NCI-H524 (cell line): Measurements from ENCODE around the gene NPY5R.
A peak's percentile ranks its signal among the peaks of the same experiment; 100 is the strongest.

Experiments
- DNase-seq, 2 experiments: peaks; one replicate each; lab custom pipeline; 2025; lab: John Stamatoyannopoulos, UW

NPY5R gene

DNA sequence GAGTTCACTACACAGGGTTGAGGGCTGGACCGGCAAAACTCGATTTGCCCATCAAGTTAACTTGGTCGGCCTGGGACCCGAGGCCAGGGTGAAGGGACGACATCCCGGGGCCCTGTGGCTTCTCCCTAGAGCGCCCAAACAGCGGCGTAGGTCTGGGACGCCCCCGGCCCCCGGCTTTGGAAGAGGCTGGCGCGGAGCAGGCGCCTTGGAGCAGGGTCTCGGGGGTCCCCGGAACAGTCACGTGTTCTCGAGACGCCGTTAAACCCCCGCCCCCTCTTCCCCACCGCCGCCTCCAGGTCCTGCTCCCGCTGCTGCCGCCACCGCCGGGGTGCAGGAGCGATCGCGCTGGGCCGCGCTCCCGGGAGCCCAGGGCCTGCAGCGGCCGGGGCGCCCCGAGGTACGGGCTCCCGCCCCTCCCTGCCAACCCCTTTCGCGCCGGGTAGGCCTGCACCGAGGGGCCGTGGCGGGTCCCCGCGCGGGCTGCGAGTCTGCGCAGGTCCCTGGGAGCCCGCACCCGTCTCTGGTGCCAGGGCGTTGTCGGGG lies at the start of gene NPY5R:
TSS of gene NPY5R (plus strand) at position 289 of the 543 bp plus-strand sequence. CDS start 6,382 bp downstream, outside the sequence.
- no peak for DNase-seq

GRCh38 chr4:163295138-163295537 lies 48.6 kb upstream of the NPY5R start:
- no peak for DNase-seq

GRCh38 chr4:163300445-163300844 lies 43.2 kb upstream of the NPY5R start:
- DNase-seq: no peak

GRCh38 chr4:163303069-163303468 lies 40.6 kb upstream of the NPY5R start:
- DNase-seq: no peak

DNA sequence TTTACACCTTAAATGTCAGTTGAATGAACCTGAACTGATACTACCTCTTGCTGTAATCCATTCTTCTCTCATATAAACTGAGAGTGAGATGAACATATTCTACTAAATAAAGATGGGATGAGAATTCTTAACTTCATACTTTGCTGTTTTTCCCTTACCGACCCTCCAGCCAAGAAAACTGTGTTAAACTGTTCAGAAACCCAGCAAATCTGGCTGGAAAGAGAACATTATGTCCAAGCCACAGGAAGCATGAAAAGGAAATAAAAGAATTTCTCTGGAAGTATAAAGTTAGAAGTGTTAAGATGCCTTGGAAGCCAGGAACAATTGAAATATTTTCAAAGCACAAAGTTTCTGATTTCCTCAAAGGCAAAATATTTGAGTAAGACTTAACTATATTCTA lies 34.2 kb upstream of the NPY5R start:
- DNase-seq: no peak

DNA sequence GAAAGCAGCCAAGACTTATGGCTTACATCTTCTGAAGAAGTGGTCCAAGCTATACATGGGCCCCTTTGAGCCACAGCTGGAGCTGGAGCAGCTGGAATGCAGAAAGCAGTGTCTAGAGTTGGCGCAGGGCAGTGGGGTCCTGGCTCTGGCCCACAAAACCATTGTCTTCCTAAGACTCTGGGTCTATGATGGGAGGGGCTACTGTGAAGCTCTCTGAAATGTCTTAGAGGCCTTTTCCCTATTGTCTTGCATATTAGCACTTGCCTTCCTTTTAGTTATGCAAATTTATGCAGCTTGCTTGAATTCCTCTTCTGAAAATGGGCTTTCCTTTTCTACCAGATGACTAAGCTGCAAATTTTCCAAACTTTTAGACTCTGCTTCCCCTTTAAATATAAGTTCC lies 26.6 kb upstream of the NPY5R start:
- DNase-seq: no peak

GRCh38 chr4:163330916-163331628 lies 12.6 kb upstream of the NPY5R start:
- no peak for DNase-seq

GRCh38 chr4:163331629-163332376 lies 11.9 kb upstream of the NPY5R start:
- DNase-seq: peak; percentile 4 to 7

- peak; percentile 28 to 57 for DNase-seq
These were observed 10.9 kb upstream of the NPY5R start, which contains the start of gene NPY1R for GRCh38 chr4:163332526-163333406. NPY1R (minus strand) TSS chr4:163332596; CDS start chr4:163326554, 6,042 bp downstream.

GRCh38 chr4:163335384-163335783 lies 8.3 kb upstream of the NPY5R start:
- no peak for DNase-seq

DNA sequence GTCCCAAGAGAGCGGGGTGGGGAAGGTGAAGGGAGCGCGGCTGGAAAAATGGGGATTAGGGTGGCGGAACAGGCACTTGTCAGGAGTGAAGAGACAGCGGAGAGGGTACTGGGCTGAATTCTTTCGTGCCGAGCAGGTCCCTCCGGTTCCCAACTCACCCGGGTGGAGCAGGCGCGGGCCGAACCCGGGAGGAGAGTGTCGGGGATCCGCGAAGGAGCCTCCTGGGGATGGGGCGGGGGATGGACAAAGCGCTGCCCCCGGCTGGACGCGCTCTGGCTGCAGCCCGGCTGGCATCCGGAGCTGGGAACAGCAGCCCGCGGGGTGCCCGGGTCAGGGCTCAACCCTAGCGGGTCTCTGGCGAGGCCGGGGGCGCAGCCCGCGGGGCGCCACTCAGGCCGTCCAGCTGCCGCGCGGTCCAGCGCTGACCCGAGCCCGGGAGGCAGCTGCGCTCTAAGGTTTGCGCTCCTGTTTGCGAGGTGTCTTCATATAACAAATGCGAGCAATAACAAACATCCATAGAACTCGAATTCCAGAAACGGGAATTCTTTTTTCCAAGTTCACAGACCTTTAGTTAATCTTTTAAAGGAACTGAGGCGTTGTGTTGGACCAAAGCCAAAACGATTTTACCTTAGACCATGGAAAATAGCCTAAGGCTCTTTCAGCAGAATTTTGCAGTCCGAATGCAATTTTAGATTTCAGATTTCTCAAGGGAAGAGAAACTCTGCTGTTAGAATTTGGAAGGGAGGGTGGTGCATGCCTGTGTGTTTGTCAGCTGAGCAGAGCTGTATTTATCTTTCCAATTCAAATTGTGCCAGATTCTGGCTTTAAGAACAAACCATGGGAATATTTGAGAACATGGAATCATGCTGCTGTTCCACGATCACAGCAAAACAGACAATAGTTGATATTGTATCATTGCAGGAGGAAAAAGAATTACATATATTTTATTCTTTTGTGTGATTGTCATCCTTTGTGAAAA lies 744 bp downstream of the NPY5R start:
- DNase-seq: no peak

DNA sequence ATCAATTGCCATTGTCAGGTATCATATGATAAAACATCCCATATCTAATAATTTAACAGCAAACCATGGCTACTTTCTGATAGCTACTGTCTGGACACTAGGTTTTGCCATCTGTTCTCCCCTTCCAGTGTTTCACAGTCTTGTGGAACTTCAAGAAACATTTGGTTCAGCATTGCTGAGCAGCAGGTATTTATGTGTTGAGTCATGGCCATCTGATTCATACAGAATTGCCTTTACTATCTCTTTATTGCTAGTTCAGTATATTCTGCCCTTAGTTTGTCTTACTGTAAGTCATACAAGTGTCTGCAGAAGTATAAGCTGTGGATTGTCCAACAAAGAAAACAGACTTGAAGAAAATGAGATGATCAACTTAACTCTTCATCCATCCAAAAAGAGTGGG lies 7.0 kb downstream of the NPY5R start:
- no peak for DNase-seq

DNA sequence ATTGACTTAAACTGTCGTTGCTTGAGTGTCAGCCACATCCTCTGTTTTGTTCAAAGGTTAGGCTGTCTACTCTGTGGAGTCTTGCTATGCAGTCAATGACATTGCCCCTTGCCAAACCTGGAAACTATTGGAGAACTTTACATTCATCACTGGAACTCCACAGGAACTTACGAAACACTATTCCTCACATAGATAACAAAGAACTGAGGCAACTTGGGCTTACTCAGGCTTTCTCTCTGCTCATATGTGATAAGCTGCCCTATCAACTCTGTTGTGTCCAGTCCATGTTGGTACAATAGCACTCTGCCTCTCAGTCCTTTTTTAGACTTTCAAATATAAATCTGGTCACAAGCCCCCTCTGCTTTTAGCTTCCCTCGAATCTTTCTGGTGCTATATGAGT lies 9.4 kb downstream of the NPY5R start:
- DNase-seq: no peak

DNA sequence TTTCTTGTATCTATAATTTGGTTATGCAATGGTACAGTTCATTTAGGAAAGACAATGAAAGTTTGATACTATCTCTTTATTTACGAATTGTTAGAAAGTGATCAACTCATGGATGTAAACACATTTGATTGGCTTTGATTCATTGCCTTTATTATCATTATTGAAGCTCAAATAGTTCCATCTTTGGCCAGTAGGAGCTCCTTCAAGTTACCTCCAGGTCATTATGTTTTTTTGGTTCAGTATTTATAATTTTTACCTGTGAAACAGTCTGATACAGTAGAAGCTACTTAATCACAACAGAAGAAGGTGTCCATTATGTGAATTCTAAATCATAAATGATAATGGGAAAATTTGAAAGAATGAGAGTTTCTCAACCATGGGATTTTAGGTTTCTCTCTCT lies 12.4 kb downstream of the NPY5R start:
- DNase-seq: no peak

DNA sequence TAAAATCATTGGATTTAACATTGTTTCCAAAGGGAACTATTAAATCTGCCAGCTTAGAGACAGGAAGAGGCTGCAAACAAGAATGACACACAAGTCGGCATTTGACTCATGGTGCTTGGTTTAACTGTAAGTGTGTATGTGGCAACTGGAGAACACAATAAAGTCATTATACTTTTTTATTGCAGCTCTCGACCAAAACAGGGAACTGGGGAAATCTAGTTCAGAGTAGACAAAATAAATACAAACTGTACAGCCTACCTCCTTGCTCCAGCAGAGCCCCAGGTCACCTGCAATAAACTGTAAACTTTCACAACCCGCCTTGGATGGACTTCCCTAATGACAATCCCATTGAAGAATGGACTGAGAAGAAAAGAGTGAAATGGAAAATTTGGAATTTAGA lies 24.0 kb downstream of the NPY5R start:
- DNase-seq: no peak

GRCh38 chr4:163372029-163372428 lies 28.3 kb downstream of the NPY5R start:
- DNase-seq: no peak

DNA sequence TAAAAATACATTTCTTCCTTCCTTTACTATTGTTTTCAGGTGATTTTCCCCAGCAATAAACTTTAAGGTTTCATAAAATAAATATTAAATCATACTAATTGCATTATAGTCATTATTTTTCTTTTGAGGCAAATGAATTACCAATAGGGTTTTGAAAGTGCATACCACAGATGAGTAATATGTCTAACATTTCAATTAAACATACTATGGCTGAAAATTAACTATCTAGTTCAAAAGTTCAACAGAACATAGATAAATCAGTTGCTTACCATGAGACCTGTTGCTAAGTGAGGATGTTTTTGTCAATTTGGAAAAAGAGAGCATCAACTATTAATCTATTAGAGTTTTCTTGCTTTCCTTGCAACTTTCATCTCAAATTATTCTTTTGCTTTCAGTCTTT lies 35.0 kb downstream of the NPY5R start:
- no peak for DNase-seq

DNA sequence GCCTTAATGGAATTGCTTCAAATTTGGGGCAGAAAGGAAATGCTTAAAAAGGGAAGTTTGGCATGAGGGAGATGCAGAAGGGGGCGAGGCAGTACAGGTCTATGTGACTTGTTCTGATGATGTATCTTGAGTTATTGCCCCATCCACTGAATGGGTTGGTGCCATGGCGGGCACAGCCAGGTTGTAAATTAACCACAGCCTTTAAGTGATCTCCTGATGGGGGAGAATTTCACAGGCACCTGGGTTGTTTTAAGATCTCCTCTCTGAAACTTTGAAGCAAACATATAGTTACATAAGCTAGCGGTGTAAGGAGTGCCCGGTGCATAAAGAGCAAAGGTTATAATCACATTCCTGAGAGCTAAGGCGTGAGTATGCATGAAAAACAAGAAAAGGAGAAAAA lies 37.0 kb downstream of the NPY5R start:
- no peak for DNase-seq

GRCh38 chr4:163382178-163382869 lies 38.6 kb downstream of the NPY5R start:
- DNase-seq: no peak

DNA sequence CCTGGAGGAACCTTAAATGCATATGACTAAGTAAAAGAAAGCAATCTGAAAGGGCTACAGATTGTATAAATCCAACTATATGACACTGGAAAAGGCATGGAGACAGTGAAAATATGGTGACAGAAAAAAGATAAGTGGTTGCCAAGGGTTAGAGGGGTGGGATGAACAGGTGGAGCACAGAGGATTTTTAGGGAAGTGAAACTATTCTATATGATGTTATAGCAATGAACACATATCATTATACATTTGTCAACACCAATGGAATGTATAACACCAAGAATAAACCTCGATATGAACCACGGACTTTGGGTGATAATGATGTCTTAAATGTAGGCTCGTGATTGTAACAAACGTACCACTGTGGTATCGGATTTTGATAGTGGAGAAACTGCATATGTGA lies 40.7 kb downstream of the NPY5R start:
- no peak for DNase-seq
